Measurements from ENCODE around the gene COL20A1. TPM values are rescaled to one million over a fixed set of nuclear protein-coding genes. Genes with fewer than 3 reads are reported as not detected.

COL20A1 gene
- total RNA-seq, 1 donor from 2014 or later, result not detected

GRCh38 chr20:63376283-63377250, 83.6 kb downstream of the COL20A1 start:
- Histone ChIP-seq H3K9me3 (no peaks in the 10 kb centered on the region), H3K27ac (no peak overlapping the region), H3K36me3 (no peaks in the 10 kb centered on the region), H3K4me1 (no peaks in the 10 kb centered on the region), H3K4me3 (no peak overlapping the region), H3K27me3 (no peaks in the 10 kb centered on the region)
- DNase-seq (ENCODE audit: extremely low spot score in 2 of 2), result no peak
- TF ChIP-seq POLR2AphosphoS5 (IDR thresholded peaks at IDR 0.05; ENCODE audit: insufficient read depth in 1 of 2, low read depth in 1 of 2) (no peak), CTCF (IDR thresholded peaks at IDR 0.05) (no peak), POLR2A (IDR thresholded peaks at IDR 0.05) (no peak)
- intact Hi-C loops (cut with DNase I), result loop anchor here (5.0 kb wide), 1 partner anchor 64 kb away; no protein-coding TSS in a partner anchor

- no peak overlapping the region for H3K27ac ChIP-seq
- no peak overlapping the region for H3K4me3 ChIP-seq
- no peak for TF ChIP-seq POLR2A (IDR thresholded peaks at IDR 0.05)
- TF ChIP-seq POLR2AphosphoS5 (IDR thresholded peaks at IDR 0.05; ENCODE audit: insufficient read depth in 1 of 2, low read depth in 1 of 2), result no peak
- no peak for TF ChIP-seq CTCF (IDR thresholded peaks at IDR 0.05)
- H3K4me1 ChIP-seq, result no peaks in the 10 kb centered on the region
- DNase-seq (ENCODE audit: extremely low spot score in 2 of 2), result no peak
- intact Hi-C loops (cut with DNase I), result loop anchor here (5.0 kb wide), 1 partner anchor 65 kb away; no protein-coding TSS in a partner anchor
- no peaks in the 10 kb centered on the region for H3K9me3 ChIP-seq
- H3K36me3 ChIP-seq, result no peaks in the 10 kb centered on the region
- no peaks in the 10 kb centered on the region for H3K27me3 ChIP-seq
These were observed 84.4 kb downstream of the COL20A1 start for GRCh38 chr20:63377256-63377941.

- no peak overlapping the region for H3K27ac ChIP-seq
- intact Hi-C loops (cut with DNase I), result loop anchor here (5.0 kb wide), 1 partner anchor 66 kb away; no protein-coding TSS in a partner anchor
- no peaks in the 10 kb centered on the region for H3K36me3 ChIP-seq
- TF ChIP-seq POLR2A (IDR thresholded peaks at IDR 0.05), result no peak
- TF ChIP-seq POLR2AphosphoS5 (IDR thresholded peaks at IDR 0.05; ENCODE audit: insufficient read depth in 1 of 2, low read depth in 1 of 2), result no peak
- no peak for TF ChIP-seq CTCF (IDR thresholded peaks at IDR 0.05)
- H3K4me1 ChIP-seq, result no peaks in the 10 kb centered on the region
- no peaks in the 10 kb centered on the region for H3K27me3 ChIP-seq
- no peak overlapping the region for H3K4me3 ChIP-seq
- H3K9me3 ChIP-seq, result no peaks in the 10 kb centered on the region
- no peak for DNase-seq (ENCODE audit: extremely low spot score in 2 of 2)
These were observed 85.0 kb downstream of the COL20A1 start for GRCh38 chr20:63377951-63378381.

GRCh38 chr20:63378626-63379025, 85.6 kb downstream of the COL20A1 start:
- Histone ChIP-seq H3K36me3 (no peaks in the 10 kb centered on the region), H3K27me3 (no peaks in the 10 kb centered on the region), H3K4me3 (no peak overlapping the region), H3K4me1 (no peaks in the 10 kb centered on the region), H3K27ac (no peak overlapping the region), H3K9me3 (no peaks in the 10 kb centered on the region)
- TF ChIP-seq CTCF (IDR thresholded peaks at IDR 0.05) (no peak), POLR2A (IDR thresholded peaks at IDR 0.05) (no peak), POLR2AphosphoS5 (IDR thresholded peaks at IDR 0.05; ENCODE audit: insufficient read depth in 1 of 2, low read depth in 1 of 2) (no peak)
- DNase-seq (ENCODE audit: extremely low spot score in 2 of 2), result no peak
- intact Hi-C loops (cut with DNase I), result loop anchor here (5.0 kb wide), 1 partner anchor 66 kb away; no protein-coding TSS in a partner anchor

Measured in vagina (tissue), 2 donors.